HG03045 (cell line): ENCODE data around the gene SIM1.
"Not testable (repeated sequence)": the region's sequence is repeated elsewhere in the genome, so short reads cannot be mapped to it uniquely, and the experiment has no call there.

ENCODE experiments used
- ATAC-seq: cut with Tn5 transposase; IDR thresholded peaks from one replicate; pipeline ENCODE4 v1.9.1; 2021; ENCODE audit warnings: mild to moderate bottlenecking, moderate library complexity; ENCODE audit not compliant: unreplicated experiment

The SIM1 gene

DNA sequence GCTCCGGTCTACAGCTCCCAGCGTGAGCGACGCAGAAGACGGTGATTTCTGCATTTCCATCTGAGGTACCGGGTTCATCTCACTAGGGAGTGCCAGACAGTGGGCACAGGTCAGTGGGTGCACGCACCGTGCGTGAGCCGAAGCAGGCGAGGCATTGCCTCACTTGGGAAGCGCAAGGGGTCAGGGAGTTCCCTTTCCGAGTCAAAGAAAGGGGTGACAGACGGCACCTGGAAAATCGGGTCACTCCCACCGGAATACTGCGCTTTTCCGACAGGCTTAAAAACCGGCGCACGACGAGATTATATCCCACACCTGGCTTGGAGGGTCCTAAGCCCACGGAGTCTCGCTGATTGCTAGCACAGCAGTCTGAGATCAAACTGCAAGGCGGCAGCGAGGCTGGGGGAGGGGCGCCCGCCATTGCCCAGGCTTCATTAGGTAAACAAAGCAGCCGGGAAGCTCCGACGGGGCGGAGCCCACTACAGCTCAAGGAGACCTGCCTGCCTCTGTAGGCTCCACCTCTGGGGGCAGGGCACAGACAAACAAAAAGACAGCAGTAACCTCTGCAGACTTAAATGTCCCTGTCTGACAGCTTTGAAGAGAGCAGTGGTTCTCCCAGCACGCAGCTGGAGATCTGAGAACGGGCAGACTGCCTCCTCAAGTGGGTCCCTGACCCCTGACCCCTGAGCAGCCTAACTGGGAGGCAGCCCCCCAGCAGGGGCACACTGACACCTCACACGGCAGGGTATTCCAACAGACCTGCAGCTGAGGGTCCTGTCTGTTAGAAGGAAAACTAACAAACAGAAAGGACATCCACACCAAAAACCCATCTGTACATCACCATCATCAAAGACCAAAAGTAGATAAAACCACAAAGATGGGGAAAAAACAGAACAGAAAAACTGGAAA lies 109.7 kb downstream of the SIM1 start:
- ATAC-seq: not testable (repeated sequence)

DNA sequence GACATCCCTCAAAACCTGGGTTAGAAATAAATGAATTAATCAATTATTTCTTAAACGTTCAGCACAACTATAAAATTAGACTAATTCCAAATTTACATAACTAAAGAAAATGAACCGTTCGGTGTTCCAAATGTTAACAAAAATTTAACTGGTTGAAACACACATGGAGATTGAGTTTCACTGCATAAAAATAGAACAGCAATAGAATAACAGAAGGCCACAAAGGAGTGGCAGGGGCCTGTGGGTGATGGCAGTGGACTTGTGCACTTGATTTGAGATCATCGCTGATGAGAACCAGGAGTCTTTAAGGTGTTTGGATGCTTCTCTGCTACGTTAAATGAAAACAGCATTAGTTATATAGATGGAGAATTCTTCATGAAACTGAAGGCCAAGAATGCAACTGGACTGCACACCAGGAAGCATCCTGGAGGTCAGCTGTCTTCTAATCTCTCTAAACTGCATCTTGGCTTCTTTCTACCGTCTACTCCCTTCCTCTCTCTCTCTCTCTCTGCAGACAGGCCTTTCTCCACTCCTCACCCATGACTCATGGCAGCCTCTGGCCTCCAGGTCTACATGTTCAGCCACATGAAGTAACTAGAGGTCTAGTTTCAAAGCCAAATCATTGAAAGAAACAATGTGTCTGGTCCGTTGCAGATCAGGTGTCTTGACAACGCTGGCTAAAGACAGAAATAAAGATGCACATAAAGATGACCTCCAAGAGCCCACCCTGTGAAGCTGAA lies 111.3 kb downstream of the SIM1 start:
- no peak for ATAC-seq

DNA sequence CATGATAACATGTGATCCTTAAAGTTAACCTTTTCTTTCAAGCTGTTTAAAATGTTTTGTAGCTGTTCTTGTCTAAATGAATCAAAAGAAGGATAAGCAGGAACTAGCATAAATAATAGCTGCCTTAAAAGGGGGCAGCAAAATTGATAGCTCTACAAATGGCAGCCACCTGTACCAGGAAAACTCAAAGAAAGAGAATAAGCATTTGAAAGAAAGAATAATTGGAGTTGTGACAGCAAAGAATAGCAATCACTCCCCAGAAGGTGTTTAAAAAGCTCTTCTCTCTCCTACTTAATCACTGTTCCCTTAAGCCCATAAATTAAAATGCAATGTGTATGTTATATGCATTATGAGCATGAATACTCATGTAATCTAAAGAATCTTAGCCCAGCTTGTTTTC lies 114.6 kb downstream of the SIM1 start:
- no peak for ATAC-seq

DNA sequence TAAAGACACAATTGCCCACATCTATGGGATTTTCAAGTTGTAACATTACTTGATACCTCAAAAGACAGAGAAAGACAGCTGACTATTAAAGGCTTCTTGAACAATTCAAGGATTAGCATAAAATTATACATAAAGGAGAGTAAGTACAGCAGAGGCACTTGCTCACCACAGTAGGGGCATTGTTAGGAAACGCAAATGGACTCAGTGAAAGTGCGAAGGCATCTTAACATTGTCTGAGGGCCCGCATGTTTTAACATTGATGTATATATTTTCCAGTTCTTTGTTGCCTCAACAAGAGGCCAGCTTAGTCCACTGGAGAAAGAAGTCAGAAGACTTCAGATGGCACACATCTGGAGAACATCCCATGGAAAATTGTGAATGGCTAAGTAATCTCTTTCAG lies 115.4 kb downstream of the SIM1 start:
- no peak for ATAC-seq

DNA sequence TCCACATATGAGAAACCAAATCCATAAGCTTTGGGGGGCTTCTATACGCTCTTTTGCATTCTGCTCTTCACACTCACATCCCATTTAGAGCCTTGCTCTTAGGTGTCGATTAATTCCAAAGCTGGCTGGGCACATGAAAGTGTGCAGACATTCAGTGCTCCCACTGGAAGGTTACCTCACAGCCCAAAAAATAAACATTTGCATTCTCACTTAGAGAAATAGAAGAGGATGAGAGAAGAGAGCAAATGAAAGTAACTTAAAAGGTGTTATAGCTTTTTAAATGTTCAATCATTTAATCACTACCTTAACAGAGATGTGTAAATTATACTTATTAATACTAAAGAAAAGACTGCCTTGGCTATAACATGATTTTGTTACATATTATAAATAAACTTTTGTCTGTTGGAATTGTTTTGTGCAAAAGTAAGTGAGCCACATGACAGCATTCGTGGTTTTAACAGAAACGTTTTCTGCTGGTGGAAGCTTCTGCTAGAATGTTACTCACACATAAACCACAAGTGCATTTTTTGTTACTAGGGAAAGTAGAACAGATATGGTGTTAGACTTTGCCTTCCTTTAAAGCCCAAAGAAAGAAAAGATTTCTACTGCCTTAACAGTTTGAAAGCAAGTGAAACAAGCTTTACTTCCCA lies 116.7 kb downstream of the SIM1 start:
- ATAC-seq: no peak

DNA sequence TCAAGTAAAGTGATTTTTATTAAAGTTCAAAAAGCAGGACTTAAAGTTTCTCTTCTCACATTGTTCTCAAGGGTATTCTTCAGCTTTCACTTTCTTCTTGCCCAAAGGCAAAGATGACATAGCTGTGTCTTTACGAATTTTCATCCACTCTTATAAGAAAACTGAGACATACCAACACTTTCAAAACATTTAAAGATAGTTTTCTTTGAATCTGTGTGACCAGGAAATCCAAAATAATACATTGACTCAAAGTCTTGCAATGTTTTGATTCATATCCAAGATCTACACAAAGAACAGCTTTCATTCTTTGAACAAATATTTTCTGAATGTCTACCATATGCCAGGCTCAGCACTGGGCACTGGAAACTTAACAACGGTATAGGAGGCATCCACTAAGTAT lies 117.9 kb downstream of the SIM1 start:
- ATAC-seq: no peak

DNA sequence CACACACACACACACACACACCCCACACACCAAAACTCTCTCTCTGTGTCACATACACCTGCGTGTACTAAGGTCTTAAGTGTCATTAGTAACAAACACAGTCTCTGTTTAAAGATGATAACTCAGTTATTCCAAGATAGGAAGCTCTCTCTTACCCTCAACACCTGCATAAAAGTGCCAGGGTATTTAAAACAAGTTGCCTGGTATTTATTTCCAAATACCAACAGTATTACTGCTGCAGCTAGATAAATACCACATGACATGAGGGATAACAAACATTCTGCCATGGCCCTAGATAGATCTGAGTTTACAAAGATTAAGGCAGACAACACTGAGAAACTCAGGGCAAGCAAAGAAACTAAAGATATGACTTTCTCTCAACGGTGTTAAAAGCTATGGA lies 118.5 kb downstream of the SIM1 start:
- no peak for ATAC-seq

DNA sequence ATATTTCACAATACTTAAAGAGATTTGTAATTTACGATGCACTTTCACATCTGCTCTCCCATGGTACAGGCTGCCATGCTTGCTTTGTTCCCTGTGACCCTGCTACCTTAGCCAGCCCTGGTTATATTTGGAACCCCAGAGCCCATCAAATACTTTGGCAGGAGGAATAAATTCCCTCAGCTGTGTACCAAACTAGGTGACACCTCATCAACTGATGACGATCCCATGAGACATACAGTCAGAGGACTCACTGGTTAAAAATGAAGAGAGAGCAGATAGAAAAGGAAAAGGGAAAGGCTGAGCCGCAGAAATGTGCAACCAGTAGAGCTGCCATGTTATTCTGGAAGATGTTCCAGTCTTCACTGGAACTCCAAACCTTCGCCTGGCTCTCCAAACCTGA lies 120.0 kb downstream of the SIM1 start:
- no peak for ATAC-seq

DNA sequence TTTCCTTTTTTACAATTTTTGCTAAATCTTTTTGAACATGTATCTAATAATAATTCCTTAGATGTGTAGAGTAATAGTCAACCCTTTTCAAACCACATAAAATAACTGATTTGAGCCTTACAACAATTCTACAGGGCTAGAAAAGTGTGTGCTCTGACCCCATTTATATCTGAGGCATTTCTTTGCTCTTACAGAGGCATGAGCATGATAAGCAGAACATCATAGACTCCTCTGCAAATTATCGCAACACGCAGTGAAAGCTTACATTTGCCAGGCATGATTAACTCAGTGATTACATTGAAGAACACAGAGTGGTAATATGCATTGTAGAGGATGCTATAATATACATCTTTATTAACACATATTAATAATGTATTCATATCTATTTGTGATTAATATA lies 120.4 kb downstream of the SIM1 start:
- no peak for ATAC-seq

DNA sequence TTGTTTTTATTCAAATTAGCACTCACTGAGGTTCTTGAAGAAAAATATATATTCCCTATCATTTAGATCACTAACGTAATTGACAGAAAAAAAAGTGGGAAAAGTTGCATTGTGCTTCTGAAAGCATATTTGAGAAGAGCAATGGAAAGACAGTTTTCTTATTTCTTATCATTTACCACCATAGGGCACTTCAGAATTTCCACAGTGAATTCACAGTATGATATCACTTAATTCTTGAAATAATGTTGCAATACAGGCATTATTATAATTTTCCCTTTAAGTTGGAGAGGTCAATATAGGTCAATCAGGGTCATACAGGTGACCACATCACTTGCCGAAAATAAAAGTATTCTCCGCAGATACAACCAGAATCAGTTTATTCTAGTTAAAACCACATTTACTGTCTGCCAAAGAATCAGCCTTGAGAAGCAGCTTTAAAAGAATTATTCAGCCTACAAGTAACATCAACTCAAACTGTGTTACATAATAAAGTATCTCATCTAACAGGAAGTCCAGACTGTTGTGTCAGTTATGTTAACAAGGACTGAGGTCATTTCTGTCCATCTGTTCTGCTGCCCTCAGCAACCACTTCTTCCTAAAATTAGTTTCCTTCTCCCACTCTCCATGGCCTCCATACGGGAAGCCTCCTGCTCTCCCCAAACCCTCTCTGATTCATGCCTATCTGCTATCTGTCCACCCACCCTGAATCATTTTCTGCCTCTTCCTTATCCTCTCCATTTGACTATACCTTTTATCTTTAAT lies 121.2 kb downstream of the SIM1 start:
- no peak for ATAC-seq

DNA sequence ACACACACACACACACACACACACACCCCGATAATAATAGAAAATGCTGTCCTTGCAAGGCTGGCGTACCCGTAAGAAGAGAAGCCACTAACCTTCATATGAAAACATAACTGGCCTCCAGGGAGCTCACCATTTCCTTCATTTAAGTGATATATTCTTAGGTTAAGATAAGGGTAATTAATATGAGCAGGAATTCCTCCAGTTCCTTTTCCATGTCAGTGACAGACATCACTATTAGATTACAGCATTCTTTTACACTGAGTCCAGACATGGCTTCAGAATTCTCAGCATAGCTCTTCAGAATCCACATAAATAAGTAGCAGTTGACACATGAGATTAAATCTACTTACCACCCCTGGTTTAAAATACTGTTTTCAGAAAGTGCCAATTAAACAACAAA lies 121.9 kb downstream of the SIM1 start:
- no peak for ATAC-seq

DNA sequence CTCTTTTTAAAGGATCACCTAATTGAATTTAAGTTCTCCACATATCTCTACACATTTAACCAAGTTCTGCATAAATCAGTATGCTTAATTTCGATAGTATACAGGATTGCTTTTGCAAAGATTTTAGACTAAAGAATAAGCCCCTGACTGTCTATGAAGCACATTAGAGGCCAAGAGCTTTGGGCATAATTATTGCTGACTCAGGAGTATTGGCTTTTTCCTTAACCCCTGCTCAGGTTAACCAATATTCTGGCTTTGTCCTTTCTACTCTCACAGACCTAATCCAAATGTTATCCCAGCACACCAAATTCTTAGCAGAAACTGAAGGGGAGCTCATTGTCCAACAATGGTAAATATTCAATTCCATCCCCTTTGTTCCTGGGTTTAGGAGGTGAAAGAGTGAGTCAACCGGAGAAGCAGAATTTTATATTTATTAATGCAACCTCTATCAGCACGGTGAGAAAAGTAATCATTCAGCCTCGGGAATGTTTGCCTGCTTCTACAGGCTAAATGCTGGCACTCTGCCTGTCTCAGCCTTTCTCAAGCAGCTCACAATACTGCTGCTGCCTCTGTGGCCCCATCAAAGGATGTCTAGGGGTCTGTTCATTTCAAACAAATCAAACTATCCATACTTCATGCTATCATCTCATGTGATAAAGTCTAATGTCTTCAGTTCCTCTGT lies 125.0 kb downstream of the SIM1 start:
- ATAC-seq: no peak

DNA sequence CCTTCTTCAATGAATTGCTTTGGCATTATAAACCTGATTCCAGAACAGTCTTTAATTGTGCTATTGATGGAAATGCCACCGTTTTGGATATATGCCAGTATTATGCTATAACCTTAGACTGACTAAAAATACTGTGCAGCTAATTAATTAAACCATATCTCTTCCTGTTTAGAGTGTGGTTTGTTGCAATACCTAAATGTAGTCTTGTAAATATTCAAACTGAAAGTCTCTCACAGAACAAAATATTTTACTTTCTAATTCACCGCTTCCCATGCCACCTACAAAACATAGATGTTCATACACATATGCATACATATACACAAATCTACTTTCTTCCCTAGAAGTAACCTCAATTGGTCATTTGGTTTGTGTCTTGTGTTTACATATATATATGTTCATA lies 126.6 kb downstream of the SIM1 start:
- no peak for ATAC-seq

DNA sequence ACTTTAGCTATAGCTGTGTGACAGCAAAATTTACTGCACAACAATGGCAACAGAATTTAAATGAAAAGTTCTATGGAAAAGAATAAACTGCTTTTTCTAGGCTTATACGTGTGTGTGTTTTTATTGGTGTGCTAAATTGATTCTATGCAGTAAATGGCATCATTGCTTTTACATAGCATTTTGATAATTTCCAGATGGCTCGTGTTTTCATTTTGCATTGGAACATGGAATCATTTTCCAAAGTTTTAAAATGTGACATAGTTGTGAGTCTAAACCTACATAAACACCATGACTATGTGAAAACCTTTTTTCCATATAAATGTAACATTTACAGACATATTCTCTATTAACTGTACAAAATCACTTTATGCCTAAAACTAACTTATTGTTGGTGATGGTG lies 127.8 kb downstream of the SIM1 start:
- no peak for ATAC-seq

DNA sequence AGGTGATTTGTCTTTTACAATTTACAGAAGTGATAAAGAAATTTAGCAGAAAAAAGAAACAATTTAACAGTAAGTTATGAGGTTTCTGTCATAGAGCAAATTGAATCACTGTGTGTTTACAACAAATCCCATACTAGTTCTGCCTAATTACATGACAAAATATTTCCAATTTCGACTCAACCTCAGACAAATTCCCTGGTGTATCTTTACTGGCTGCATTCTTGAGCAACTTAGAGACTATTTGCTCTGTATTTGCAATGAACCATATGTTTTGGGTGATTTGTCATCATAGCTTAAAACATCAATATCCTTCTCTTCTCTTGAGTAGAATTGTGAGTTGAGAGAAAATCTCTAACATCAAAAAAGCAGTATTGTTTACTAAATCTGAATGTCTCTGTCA lies 128.7 kb downstream of the SIM1 start:
- ATAC-seq: no peak
